ENCODE results near the gene BRSK1. TPM values are rescaled to one million over a fixed set of nuclear protein-coding genes. Genes with fewer than 3 reads are reported as not detected.
A peak's percentile ranks its signal among the peaks of the same experiment; 100 is the strongest.

BRSK1 gene
- total and polyA plus RNA-seq, 2 of the 8 experiments (the other 6 are each of a cell fraction or from before 2014, with no cell fraction given), result 27.6 to 32.7 TPM

- H4K5ac ChIP-seq (ENCODE audit: insufficient read length, low read depth, low read length), result no peak overlapping the region
- no peak for DNase-seq (ENCODE audit: low read depth in 1 of 2, low spot score in 2 of 2)
- POLR2A ChIA-PET (ENCODE audit: partially characterized antibody), result interaction anchor here (0.7 kb wide), 1 partner anchor 17 kb away, joined by 3 read pairs; no protein-coding TSS in a partner anchor
- peaks cover 0 to 4% (median 0%) of the 10 kb centered on the region in 4 experiments; a peak in 1 of 7 replicates for H3K4me1 ChIP-seq (replicated peaks in 1 of 4; ENCODE audit: control insufficient read depth in 3 of 4, insufficient read depth in 4 of 4, low read length in 3 of 4)
- no peak overlapping the region for H3K14ac ChIP-seq (ENCODE audit: insufficient read length)
- H2AK5ac ChIP-seq (ENCODE audit: low read depth, low read length), result no peak overlapping the region
- CTCF ChIA-PET (ENCODE audit: partially characterized antibody), result interaction anchor here (0.6 to 3.0 kb wide), 4 partner anchors 12 to 234 kb away, joined by 3 to 15 read pairs (median 3); no protein-coding TSS in a partner anchor
- no peak overlapping the region for H3K18ac ChIP-seq (ENCODE audit: extremely low read depth, low read length)
- no peak overlapping the region for H3K4ac ChIP-seq (replicated peaks; ENCODE audit: insufficient read length, low read depth, low read length)
- FAIRE-seq, result no peak
- no peak overlapping the region for H3K23ac ChIP-seq (ENCODE audit: insufficient read length)
- no peak overlapping the region for H2BK12ac ChIP-seq (ENCODE audit: low read depth, low read length)
- peaks cover 0 to 11% of the 10 kb centered on the region in 2 experiments; a peak in 1 of 4 replicates for H3K79me2 ChIP-seq (ENCODE audit: control insufficient read depth in 1 of 2, insufficient read depth in 2 of 2, low read length in 2 of 2)
- no peaks in the 10 kb centered on the region for H3K9me3 ChIP-seq (ENCODE audit: insufficient read depth in 2 of 2, low read depth in 1 of 2, low read length in 1 of 2)
- no peak overlapping the region for H2BK120ac ChIP-seq (replicated peaks; ENCODE audit: low read depth, low read length)
- H2AFZ ChIP-seq (ENCODE audit: low read length), result no peak overlapping the region
- TF ChIP-seq KDM5A (IDR thresholded peaks at IDR 0.05; ENCODE audit: low read length) (no peak), SIX5 (IDR thresholded peaks at IDR 0.05; ENCODE audit: low read depth, low read length) (peak; percentile 53), E2F6 (IDR thresholded peaks at IDR 0.05) (no peak), POLR2AphosphoS5 (IDR thresholded peaks at IDR 0.05; ENCODE audit: low read depth, low read length) (no peak), SP1 (IDR thresholded peaks at IDR 0.05; ENCODE audit: low read depth, low read length) (no peak), JUND (IDR thresholded peaks at IDR 0.05; ENCODE audit: low read length) (no peak), PHF8 (conservative IDR thresholded peaks at IDR 0.05; ENCODE audit: low read depth, low read length) (no peak)
- H4K91ac ChIP-seq (replicated peaks; ENCODE audit: insufficient read length, low read length), result no peak overlapping the region
- H4K20me1 ChIP-seq (replicated peaks in 1 of 2; ENCODE audit: control insufficient read depth in 1 of 2, insufficient read depth in 2 of 2, low read length in 2 of 2), result peaks cover 0 to 2% of the 10 kb centered on the region in 2 experiments
- peaks cover 11% of the 10 kb centered on the region; the same call in 1 of the 2 replicates for H3K79me1 ChIP-seq (ENCODE audit: low read depth, low read length)
- no peak overlapping the region for H3K4me2 ChIP-seq (ENCODE audit: insufficient read depth in 1 of 2, low read depth in 2 of 2, low read length in 2 of 2)
- H3K23me2 ChIP-seq (ENCODE audit: low read depth, low read length), result peaks cover 2% of the 10 kb centered on the region; the same call in 1 of the 2 replicates
- WGBS, 2 experiments (ENCODE audit: extremely low coverage in 1 of 2, insufficient coverage in 1 of 2, insufficient read length in 1 of 2, insufficient replicate concordance in 2 of 2, low coverage in 1 of 2, low lambda C conversion rate in 2 of 2, missing lambda C conversion rate in 1 of 2), result 88% methylated on average over 9 of the region's 9 CpGs; no CpG with 5 or more reads in 1 of the 2 experiments
- H3K36me3 ChIP-seq (ENCODE audit: control insufficient read depth in 2 of 4, insufficient read depth in 4 of 4, low read length in 3 of 4), result peaks cover 4 to 31% (median 14%) of the 10 kb centered on the region in 4 experiments; a peak in 6 of 8 replicates
- H4K8ac ChIP-seq (ENCODE audit: extremely low read depth, insufficient read depth, low read length), result no peak overlapping the region
- H3K56ac ChIP-seq (replicated peaks; ENCODE audit: insufficient read length, low read depth, low read length), result no peak overlapping the region
- no peak overlapping the region for H2BK15ac ChIP-seq (ENCODE audit: low read length)
- no peak overlapping the region for H2BK5ac ChIP-seq (ENCODE audit: low read depth, low read length)
- H3K9ac ChIP-seq (replicated peaks in 1 of 4; ENCODE audit: extremely low read depth in 1 of 4, low read depth in 3 of 4, low read length in 3 of 4), result no peak overlapping the region
- H2BK20ac ChIP-seq (ENCODE audit: low read length), result no peak overlapping the region
- no peaks in the 10 kb centered on the region for H3K27me3 ChIP-seq (replicated peaks in 1 of 4; ENCODE audit: control insufficient read depth in 3 of 4, extremely low read depth in 1 of 4, insufficient read depth in 3 of 4, low read length in 3 of 4)
- H3K27ac ChIP-seq (ENCODE audit: low read depth, low read length), result no peak overlapping the region
- no peak overlapping the region for H3K4me3 ChIP-seq (ENCODE audit: extremely low read depth in 1 of 4, insufficient read depth in 2 of 4, low read depth in 3 of 4, low read length in 4 of 4)
These were observed 5.5 kb downstream of the BRSK1 start for GRCh38 chr19:55289117-55289796.
